CD4-positive, alpha-beta memory T cell (primary cell): ENCODE data around the gene TMIE. TPM values are rescaled to one million over a fixed set of nuclear protein-coding genes. Genes with fewer than 3 reads are reported as not detected.

Source experiments
- CTCF ChIA-PET: fragments of 350-600 bp; sonication (Branson Sonifier 250); formaldehyde crosslinking; loops from one replicate; lab custom pipeline; 2021; ENCODE audit warnings: inconsistent platforms; ENCODE audit not compliant: partially characterized antibody; lab: Charles Lee
- POLR2A ChIA-PET: fragments of 350-600 bp; sonication (Branson Sonifier 250); formaldehyde crosslinking; loops from one replicate; lab custom pipeline; 2021; ENCODE audit not compliant: partially characterized antibody; lab: Charles Lee
- DNase-seq, 5 donors: peaks; one replicate each; pipeline versions ENCODE4 v3.0.0 to v3.0.0-alpha.2; 2020 to 2022; ENCODE audit warnings: mixed read lengths in 1 of 5
- H3K27ac ChIP-seq: one replicate; pipeline ENCODE4 v1.7.0; 2013; ENCODE audit warnings: low read depth, low read length
- H3K27me3 ChIP-seq: 2 replicates; pipeline ENCODE4 v1.7.0; 2013; ENCODE audit warnings: mild to moderate bottlenecking, low read length, moderate library complexity; ENCODE audit not compliant: insufficient read depth
- H3K36me3 ChIP-seq: 2 replicates; pipeline ENCODE4 v1.7.0; 2013; ENCODE audit warnings: mild to moderate bottlenecking, low read length, moderate library complexity; ENCODE audit not compliant: insufficient read depth
- H3K4me1 ChIP-seq: 2 replicates; pipeline ENCODE4 v1.7.0; 2013; ENCODE audit warnings: mild to moderate bottlenecking, low read length, moderate library complexity; ENCODE audit not compliant: insufficient read depth
- H3K4me3 ChIP-seq, 2 donors: one replicate each; pipeline ENCODE4 v1.7.0; 2013; ENCODE audit warnings: low read length in 2 of 2, mild to moderate bottlenecking in 1 of 2
- H3K9me3 ChIP-seq, 2 donors: one replicate each; pipeline ENCODE4 v1.7.0; 2013; ENCODE audit warnings: low read length in 2 of 2, control low read depth in 1 of 2; ENCODE audit not compliant: control insufficient read depth in 1 of 2
- H3K27ac Mint-ChIP-seq, 7 donors: one replicate each; pipeline ENCODE4 v1.8.0; 2020 to 2021; ENCODE audit warnings: mixed read lengths in 7 of 7, mild to moderate bottlenecking in 6 of 7, inconsistent platforms in 3 of 7, moderate library complexity in 3 of 7
- H3K27me3 Mint-ChIP-seq, 2 donors: one replicate each; pipeline ENCODE4 v1.8.0; 2020 to 2021; ENCODE audit warnings: mixed read lengths in 2 of 2
- H3K36me3 Mint-ChIP-seq, 2 donors: one replicate each; pipeline ENCODE4 v1.8.0; 2020 to 2021; ENCODE audit warnings: mixed read lengths in 2 of 2, inconsistent platforms in 1 of 2, mild to moderate bottlenecking in 1 of 2
- H3K4me1 Mint-ChIP-seq, 4 donors: one replicate each; pipeline ENCODE4 v1.8.0; 2020 to 2021; ENCODE audit warnings: mixed read lengths in 4 of 4, mild to moderate bottlenecking in 1 of 4
- H3K4me3 Mint-ChIP-seq, 8 donors: one replicate each; pipeline ENCODE4 v1.8.0; 2020 to 2021; ENCODE audit warnings: mixed read lengths in 8 of 8, mild to moderate bottlenecking in 7 of 8, moderate library complexity in 6 of 8, inconsistent platforms in 3 of 8
- H3K9me3 Mint-ChIP-seq, 8 donors: one replicate each; pipeline ENCODE4 v1.8.0; 2020 to 2021; ENCODE audit warnings: mixed read lengths in 8 of 8, mild to moderate bottlenecking in 5 of 8, inconsistent platforms in 3 of 8, moderate library complexity in 1 of 8
- intact Hi-C: fragments of 100-400 bp; cut with micrococcal nuclease; formaldehyde crosslinking; loops from one replicate; pipeline ENCODE4 v1.15.1; 2023
- polyA plus RNA-seq, 2 donors: library from polyadenylated mRNA; unstranded; fragments of 300-500 nt; fragmentation: Illumina TruSeq; gene quantifications; one replicate each; pipeline ENCODE4 v1.2.3, GENCODE V29; 2021
- total RNA-seq, 2 experiments: library from RNA; stranded (reverse); gene quantifications; one replicate each; pipeline ENCODE4 v1.2.3, GENCODE V29; 2021

Gene TMIE
- total and polyA plus RNA-seq, 4 experiments from 2014 or later: 0.70 to 3.3 (median 2.7) TPM

- H3K4me1 Mint-ChIP-seq: peaks cover 0 to 10% (median under 1%) of the 10 kb centered on the region in 4 donors
Measured at GRCh38 chr3:46666453-46666845, 34.7 kb upstream of the TMIE start.

GRCh38 chr3:46667061-46667621 is 34.1 kb upstream of the TMIE start:
- Histone ChIP-seq H3K4me1 (no peaks in the 10 kb centered on the region), H3K27ac (no peak overlapping the region), H3K4me3 (no peak overlapping the region), H3K36me3 (no peaks in the 10 kb centered on the region), H3K9me3 (no peaks in the 10 kb centered on the region), H3K27me3 (no peaks in the 10 kb centered on the region)
- Mint-ChIP-seq H3K4me1 (peaks cover 0 to 10% (median under 1%) of the 10 kb centered on the region in 4 donors), H3K27me3 (no peaks in the 10 kb centered on the region), H3K27ac (no peak overlapping the region), H3K4me3 (no peak overlapping the region), H3K9me3 (no peaks in the 10 kb centered on the region), H3K36me3 (peaks cover 0 to 2% of the 10 kb centered on the region in 2 donors)
- intact Hi-C loops: no loop called here
- no peak for DNase-seq
- ChIA-PET CTCF (no interaction called here), POLR2A (no interaction called here)

More at GRCh38 chr3:46666453-46666845, 34.7 kb upstream of the TMIE start:
- H3K9me3 Mint-ChIP-seq: no peaks in the 10 kb centered on the region
- H3K27ac Mint-ChIP-seq: peak overlapping the region in 1 of 7 donors; percentile 76
- CTCF ChIA-PET: no interaction called here
- intact Hi-C loops: no loop called here
- H3K4me1 ChIP-seq: no peaks in the 10 kb centered on the region
- peaks cover 0 to 2% of the 10 kb centered on the region in 2 donors for H3K36me3 Mint-ChIP-seq
- no peak overlapping the region for H3K4me3 ChIP-seq
- no peaks in the 10 kb centered on the region for H3K27me3 Mint-ChIP-seq
- no peaks in the 10 kb centered on the region for H3K36me3 ChIP-seq
- H3K9me3 ChIP-seq: no peaks in the 10 kb centered on the region
- no peak for DNase-seq
- H3K27me3 ChIP-seq: no peaks in the 10 kb centered on the region
- H3K4me3 Mint-ChIP-seq: no peak overlapping the region
- H3K27ac ChIP-seq: no peak overlapping the region
- POLR2A ChIA-PET: no interaction called here

GRCh38 chr3:46667657-46668056 is 33.5 kb upstream of the TMIE start:
- no peak for DNase-seq
- intact Hi-C loops: no loop called here
- Mint-ChIP-seq H3K4me1 (peaks cover 0 to 10% (median under 1%) of the 10 kb centered on the region in 4 donors), H3K4me3 (no peak overlapping the region), H3K27ac (peak overlapping the region in 3 of 7 donors; percentile 17 to 57 (median 32)), H3K27me3 (no peaks in the 10 kb centered on the region), H3K36me3 (peaks cover 0 to 2% of the 10 kb centered on the region in 2 donors), H3K9me3 (no peaks in the 10 kb centered on the region)
- Histone ChIP-seq H3K36me3 (no peaks in the 10 kb centered on the region), H3K27me3 (no peaks in the 10 kb centered on the region), H3K9me3 (no peaks in the 10 kb centered on the region), H3K4me1 (no peaks in the 10 kb centered on the region), H3K27ac (no peak overlapping the region), H3K4me3 (no peak overlapping the region)
- ChIA-PET POLR2A (no interaction called here), CTCF (no interaction called here)

GRCh38 chr3:46668116-46668515 is 33.1 kb upstream of the TMIE start:
- DNase-seq: no peak
- no peaks in the 10 kb centered on the region for H3K27me3 ChIP-seq
- no peaks in the 10 kb centered on the region for H3K4me1 ChIP-seq
- CTCF ChIA-PET: no interaction called here
- intact Hi-C loops: no loop called here
- peak overlapping the region in 3 of 7 donors; percentile 32 to 57 (median 38) for H3K27ac Mint-ChIP-seq
- H3K9me3 ChIP-seq: no peaks in the 10 kb centered on the region
- H3K4me1 Mint-ChIP-seq: peaks cover 0 to 9% (median under 1%) of the 10 kb centered on the region in 4 donors
- H3K36me3 Mint-ChIP-seq: peaks cover 0 to 2% of the 10 kb centered on the region in 2 donors
- no peak overlapping the region for H3K27ac ChIP-seq
- no peaks in the 10 kb centered on the region for H3K9me3 Mint-ChIP-seq
- H3K4me3 Mint-ChIP-seq: no peak overlapping the region
- H3K4me3 ChIP-seq: no peak overlapping the region
- no peaks in the 10 kb centered on the region for H3K27me3 Mint-ChIP-seq
- POLR2A ChIA-PET: no interaction called here
- no peaks in the 10 kb centered on the region for H3K36me3 ChIP-seq

GRCh38 chr3:46668591-46668990 is 32.6 kb upstream of the TMIE start:
- H3K27ac Mint-ChIP-seq: no peak overlapping the region
- peaks cover 0 to 4% (median under 1%) of the 10 kb centered on the region in 4 donors for H3K4me1 Mint-ChIP-seq
- Histone ChIP-seq H3K9me3 (no peaks in the 10 kb centered on the region), H3K27ac (no peak overlapping the region), H3K4me3 (no peak overlapping the region), H3K4me1 (no peaks in the 10 kb centered on the region), H3K27me3 (no peaks in the 10 kb centered on the region), H3K36me3 (no peaks in the 10 kb centered on the region)
- CTCF ChIA-PET: interaction anchor here (1.0 kb wide), 1 partner anchor 226 kb away, joined by 3 read pairs; no protein-coding TSS in a partner anchor
- H3K27me3 Mint-ChIP-seq: no peaks in the 10 kb centered on the region
- POLR2A ChIA-PET: no interaction called here
- peaks cover 5 to 6% of the 10 kb centered on the region in 2 donors for H3K36me3 Mint-ChIP-seq
- no peak overlapping the region for H3K4me3 Mint-ChIP-seq
- no peaks in the 10 kb centered on the region for H3K9me3 Mint-ChIP-seq
- DNase-seq: no peak
- intact Hi-C loops: no loop called here

GRCh38 chr3:46669191-46669999 is 31.8 kb upstream of the TMIE start:
- peaks cover 10 to 11% of the 10 kb centered on the region in 2 donors for H3K36me3 Mint-ChIP-seq
- POLR2A ChIA-PET: no interaction called here
- no peak for DNase-seq
- no peaks in the 10 kb centered on the region for H3K9me3 Mint-ChIP-seq
- Histone ChIP-seq H3K4me1 (no peaks in the 10 kb centered on the region), H3K27ac (no peak overlapping the region), H3K27me3 (no peaks in the 10 kb centered on the region), H3K36me3 (no peaks in the 10 kb centered on the region), H3K9me3 (no peaks in the 10 kb centered on the region), H3K4me3 (no peak overlapping the region)
- H3K4me1 Mint-ChIP-seq: peaks cover 0 to 3% (median under 1%) of the 10 kb centered on the region in 4 donors
- H3K4me3 Mint-ChIP-seq: no peak overlapping the region
- intact Hi-C loops: no loop called here
- CTCF ChIA-PET: interaction anchor here (1.0 kb wide), 1 partner anchor 225 kb away, joined by 3 read pairs; no protein-coding TSS in a partner anchor
- no peaks in the 10 kb centered on the region for H3K27me3 Mint-ChIP-seq
- H3K27ac Mint-ChIP-seq: peak overlapping the region in 1 of 7 donors; percentile 24
